ENCODE data around the gene FOXJ1.

FOXJ1 gene

GRCh38 chr17:76160896-76161528, 20.0 kb upstream of the FOXJ1 start:
- no peak for DNase-seq (ENCODE audit: low spot score)

GRCh38 chr17:76159157-76159556, 18.1 kb upstream of the FOXJ1 start:
- DNase-seq (ENCODE audit: low spot score): no peak

- no peak for DNase-seq (ENCODE audit: low spot score)
Observed at GRCh38 chr17:76157759-76158158, 16.7 kb upstream of the FOXJ1 start.

- DNase-seq (ENCODE audit: low spot score): no peak
Observed at GRCh38 chr17:76156662-76156991, 15.6 kb upstream of the FOXJ1 start.

- no peak for DNase-seq (ENCODE audit: low spot score)
Observed at GRCh38 chr17:76155988-76156661, 15.1 kb upstream of the FOXJ1 start.

- DNase-seq (ENCODE audit: low spot score): no peak
Observed at GRCh38 chr17:76154936-76155845, 14.1 kb upstream of the FOXJ1 start.

GRCh38 chr17:76154292-76154691, 13.2 kb upstream of the FOXJ1 start:
- DNase-seq (ENCODE audit: low spot score): no peak

GRCh38 chr17:76153640-76154039, 12.6 kb upstream of the FOXJ1 start:
- no peak for DNase-seq (ENCODE audit: low spot score)

GRCh38 chr17:76153202-76153601, 12.2 kb upstream of the FOXJ1 start:
- no peak for DNase-seq (ENCODE audit: low spot score)

GRCh38 chr17:76152591-76152990, 11.5 kb upstream of the FOXJ1 start:
- no peak for DNase-seq (ENCODE audit: low spot score)

GRCh38 chr17:76151896-76152454, 10.9 kb upstream of the FOXJ1 start:
- no peak for DNase-seq (ENCODE audit: low spot score)

- no peak for DNase-seq (ENCODE audit: low spot score)
Observed at GRCh38 chr17:76150712-76151622, 9.9 kb upstream of the FOXJ1 start.

- DNase-seq (ENCODE audit: low spot score): no peak
Observed at GRCh38 chr17:76149214-76149613, 8.2 kb upstream of the FOXJ1 start.

GRCh38 chr17:76148015-76148326, 6.9 kb upstream of the FOXJ1 start:
- DNase-seq (ENCODE audit: low spot score): no peak

- peak; percentile 54 for DNase-seq (ENCODE audit: low spot score)
Observed at GRCh38 chr17:76147211-76148014, 6.4 kb upstream of the FOXJ1 start.

GRCh38 chr17:76146053-76146851, 5.2 kb upstream of the FOXJ1 start:
- DNase-seq (ENCODE audit: low spot score): no peak

GRCh38 chr17:76145231-76146052, 4.4 kb upstream of the FOXJ1 start:
- no peak for DNase-seq (ENCODE audit: low spot score)

GRCh38 chr17:76142585-76143041, 1.6 kb upstream of the FOXJ1 start:
- DNase-seq (ENCODE audit: low spot score): no peak

- DNase-seq (ENCODE audit: low spot score): no peak
Observed at GRCh38 chr17:76142039-76142584, 1.1 kb upstream of the FOXJ1 start.

All from hepatic stellate cell (primary cell).